SK-N-SH treated with all-trans-retinoic acid at 6 μM for 48 hours (cell line): ENCODE data around the gene ZNF236.

Experiments used
- ESRRG ChIP-seq: fragments of 250-450 bp; sonication (Bioruptor Pico); IDR thresholded peaks from 2 replicates; pipeline ENCODE4 v1.6.1; 2021; ENCODE audit warnings: mild to moderate bottlenecking
- ISL1 ChIP-seq: fragments of 250-450 bp; sonication (Bioruptor Pico); IDR thresholded peaks from 2 replicates; pipeline ENCODE4 v2.1.2; 2022; ENCODE audit warnings: mild to moderate bottlenecking, moderate library complexity
- OSR1 ChIP-seq: fragments of 250-450 bp; sonication (Bioruptor Pico); IDR thresholded peaks from 2 replicates; pipeline ENCODE4 v1.8.0; 2022; ENCODE audit warnings: moderate library complexity, mild to moderate bottlenecking, inconsistent platforms
- PATZ1 ChIP-seq: fragments of 250-450 bp; sonication (Bioruptor Pico); IDR thresholded peaks from 2 replicates; pipeline ENCODE4 v1.8.0; 2020; ENCODE audit warnings: mild to moderate bottlenecking, moderate library complexity, borderline replicate concordance
- ZC3H10 ChIP-seq: fragments of 250-450 bp; sonication (Bioruptor Pico); IDR thresholded peaks from 2 replicates; pipeline ENCODE4 v1.5.1; 2021; ENCODE audit warnings: mild to moderate bottlenecking, moderate library complexity
- ZFP30 ChIP-seq: fragments of 450-650 bp; formaldehyde crosslinking; IDR thresholded peaks from 2 replicates; pipeline ENCODE4 v1.5.0; 2022; ENCODE audit warnings: mild to moderate bottlenecking, moderate library complexity
- TF ChIP-seq, protein P1 (sequence below): fragments of 250-450 bp; sonication (Bioruptor Pico); IDR thresholded peaks from 2 replicates; pipeline ENCODE4 v1.5.1; 2021; ENCODE audit warnings: mild to moderate bottlenecking, moderate library complexity
- TF ChIP-seq, protein P2 (sequence below): fragments of 250-450 bp; sonication (Bioruptor Pico); IDR thresholded peaks from 2 replicates; pipeline ENCODE4 v1.5.1; 2020; ENCODE audit warnings: low read depth, mild to moderate bottlenecking, moderate library complexity

DNA sequence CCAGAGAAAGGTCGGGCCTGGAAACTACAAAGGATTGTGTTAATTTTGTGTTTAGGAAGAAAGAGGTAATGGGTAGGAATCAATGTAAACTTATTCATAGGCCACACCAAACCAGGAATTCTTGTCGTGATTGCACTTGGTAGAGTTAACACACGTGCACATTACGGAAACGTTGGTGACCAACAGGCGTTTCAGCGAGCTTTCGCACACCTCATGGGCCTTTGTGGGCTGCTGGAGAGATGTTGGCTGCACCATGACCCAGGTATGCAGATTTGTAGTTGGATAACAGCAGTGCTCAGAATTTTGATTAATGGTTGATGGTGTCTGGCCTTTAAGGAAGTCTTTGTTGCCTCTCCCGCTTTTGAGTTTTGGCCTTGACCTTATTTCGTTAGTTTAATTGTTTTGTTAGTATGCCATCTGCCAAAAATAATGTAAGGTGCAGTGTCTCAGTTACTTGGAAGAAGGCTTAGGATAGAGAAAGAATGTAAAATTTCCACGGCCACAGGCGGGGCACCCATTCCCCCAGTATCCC lies 1.9 kb downstream of the ZNF236 start:
- TF ChIP-seq PATZ1 (no peak), ZFP30 (no peak), ISL1 (no peak), OSR1 (CRISPR knock-in tag) (no peak), ZC3H10 (CRISPR knock-in tag) (no peak), ESRRG (no peak)
- TF ChIP-seq, protein P1, sequence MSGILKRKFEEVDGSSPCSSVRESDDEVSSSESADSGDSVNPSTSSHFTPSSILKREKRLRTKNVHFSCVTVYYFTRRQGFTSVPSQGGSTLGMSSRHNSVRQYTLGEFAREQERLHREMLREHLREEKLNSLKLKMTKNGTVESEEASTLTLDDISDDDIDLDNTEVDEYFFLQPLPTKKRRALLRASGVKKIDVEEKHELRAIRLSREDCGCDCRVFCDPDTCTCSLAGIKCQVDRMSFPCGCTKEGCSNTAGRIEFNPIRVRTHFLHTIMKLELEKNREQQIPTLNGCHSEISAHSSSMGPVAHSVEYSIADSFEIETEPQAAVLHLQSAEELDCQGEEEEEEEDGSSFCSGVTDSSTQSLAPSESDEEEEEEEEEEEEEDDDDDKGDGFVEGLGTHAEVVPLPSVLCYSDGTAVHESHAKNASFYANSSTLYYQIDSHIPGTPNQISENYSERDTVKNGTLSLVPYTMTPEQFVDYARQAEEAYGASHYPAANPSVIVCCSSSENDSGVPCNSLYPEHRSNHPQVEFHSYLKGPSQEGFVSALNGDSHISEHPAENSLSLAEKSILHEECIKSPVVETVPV (CRISPR knock-in tag): no peak
- TF ChIP-seq, protein P2, sequence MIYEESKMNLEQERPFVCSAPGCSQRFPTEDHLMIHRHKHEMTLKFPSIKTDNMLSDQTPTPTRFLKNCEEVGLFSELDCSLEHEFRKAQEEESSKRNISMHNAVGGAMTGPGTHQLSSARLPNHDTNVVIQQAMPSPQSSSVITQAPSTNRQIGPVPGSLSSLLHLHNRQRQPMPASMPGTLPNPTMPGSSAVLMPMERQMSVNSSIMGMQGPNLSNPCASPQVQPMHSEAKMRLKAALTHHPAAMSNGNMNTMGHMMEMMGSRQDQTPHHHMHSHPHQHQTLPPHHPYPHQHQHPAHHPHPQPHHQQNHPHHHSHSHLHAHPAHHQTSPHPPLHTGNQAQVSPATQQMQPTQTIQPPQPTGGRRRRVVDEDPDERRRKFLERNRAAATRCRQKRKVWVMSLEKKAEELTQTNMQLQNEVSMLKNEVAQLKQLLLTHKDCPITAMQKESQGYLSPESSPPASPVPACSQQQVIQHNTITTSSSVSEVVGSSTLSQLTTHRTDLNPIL (CRISPR knock-in tag): no peak
